Coronary artery (tissue), 2 donors: ENCODE results near the gene NXPH4.
A peak's percentile ranks its signal among the peaks of the same experiment; 100 is the strongest.

Experiments
- DNase-seq: peaks from one replicate; pipeline ENCODE4 v3.0.0-alpha.2; 2017; ENCODE audit warnings: low spot score
- H3K27ac ChIP-seq, 2 donors: fragments of 200-600 bp; sonication (generic); one replicate each; pipeline ENCODE4 v1.5.1; 2016 to 2019
- H3K4me3 ChIP-seq: fragments of 200-600 bp; sonication (generic); 2 replicates; pipeline ENCODE4 v1.5.1; 2016; ENCODE audit warnings: mild to moderate bottlenecking, moderate library complexity
- TF ChIP-seq, protein P1 (sequence below): fragments of 200-600 bp; sonication (generic); IDR thresholded peaks from one replicate; pipeline ENCODE4 v1.5.1; 2019; ENCODE audit warnings: antibody characterized with exemption

The NXPH4 gene

DNA sequence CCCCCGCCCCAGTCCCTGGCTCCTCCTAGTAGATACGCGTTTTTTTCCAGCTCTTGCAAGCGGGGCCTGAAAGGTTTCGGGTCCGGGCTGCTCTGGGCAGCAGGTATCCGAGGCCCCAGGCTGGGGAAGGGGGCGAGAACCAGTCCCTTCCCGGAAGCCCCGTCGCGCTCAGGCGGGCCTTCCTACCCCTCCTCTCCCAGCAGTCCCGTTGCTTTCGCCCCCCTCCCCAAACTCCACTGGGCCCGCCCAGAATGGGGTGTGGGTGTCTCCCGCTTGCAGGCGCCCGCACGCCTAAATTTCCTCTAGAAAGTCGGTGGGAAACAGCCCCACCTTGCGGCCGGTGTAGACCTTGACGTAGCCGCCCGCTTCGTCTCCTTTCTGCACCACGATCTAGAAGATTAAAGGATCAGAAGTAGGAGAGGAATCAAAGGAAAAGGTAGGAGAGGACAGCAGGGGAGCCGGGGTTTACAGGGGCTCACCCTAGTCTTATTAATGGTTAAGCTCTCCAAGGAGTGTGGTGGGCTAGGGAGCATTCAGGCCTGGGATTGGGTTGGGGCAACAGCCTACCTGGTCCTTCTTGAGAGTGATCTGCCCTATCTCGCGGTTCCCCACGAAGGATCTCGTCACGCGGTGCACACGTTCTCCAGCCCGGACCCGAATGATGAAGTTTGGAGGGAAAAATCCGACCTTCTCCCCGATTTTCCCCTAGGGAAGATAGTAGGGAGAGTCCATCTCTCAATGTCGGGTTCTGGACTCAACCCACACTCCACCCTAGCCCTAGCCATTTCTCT lies 27.1 kb downstream of the NXPH4 start:
- H3K27ac ChIP-seq = no peak overlapping the region
- TF ChIP-seq, protein P1, sequence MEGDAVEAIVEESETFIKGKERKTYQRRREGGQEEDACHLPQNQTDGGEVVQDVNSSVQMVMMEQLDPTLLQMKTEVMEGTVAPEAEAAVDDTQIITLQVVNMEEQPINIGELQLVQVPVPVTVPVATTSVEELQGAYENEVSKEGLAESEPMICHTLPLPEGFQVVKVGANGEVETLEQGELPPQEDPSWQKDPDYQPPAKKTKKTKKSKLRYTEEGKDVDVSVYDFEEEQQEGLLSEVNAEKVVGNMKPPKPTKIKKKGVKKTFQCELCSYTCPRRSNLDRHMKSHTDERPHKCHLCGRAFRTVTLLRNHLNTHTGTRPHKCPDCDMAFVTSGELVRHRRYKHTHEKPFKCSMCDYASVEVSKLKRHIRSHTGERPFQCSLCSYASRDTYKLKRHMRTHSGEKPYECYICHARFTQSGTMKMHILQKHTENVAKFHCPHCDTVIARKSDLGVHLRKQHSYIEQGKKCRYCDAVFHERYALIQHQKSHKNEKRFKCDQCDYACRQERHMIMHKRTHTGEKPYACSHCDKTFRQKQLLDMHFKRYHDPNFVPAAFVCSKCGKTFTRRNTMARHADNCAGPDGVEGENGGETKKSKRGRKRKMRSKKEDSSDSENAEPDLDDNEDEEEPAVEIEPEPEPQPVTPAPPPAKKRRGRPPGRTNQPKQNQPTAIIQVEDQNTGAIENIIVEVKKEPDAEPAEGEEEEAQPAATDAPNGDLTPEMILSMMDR = peak; percentile 58

DNA sequence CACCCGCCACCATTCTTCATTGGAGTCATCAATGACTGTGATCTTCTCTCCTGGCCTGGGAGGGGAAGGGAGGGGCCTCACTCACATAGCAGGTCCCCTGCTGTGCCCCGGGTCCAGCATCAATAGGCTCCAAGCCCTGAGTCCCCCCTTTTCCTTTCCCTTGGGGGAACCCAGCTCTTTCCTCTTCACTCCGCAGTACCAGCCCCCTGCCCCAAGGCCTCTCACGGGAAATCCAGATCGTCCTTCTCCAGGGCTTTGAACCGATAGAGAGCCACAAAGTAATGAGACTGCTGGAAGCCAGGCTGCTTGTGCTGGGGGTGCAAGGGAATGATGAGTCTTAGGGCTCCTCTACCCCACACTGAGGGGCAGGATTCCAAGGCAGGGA lies 27.7 kb downstream of the NXPH4 start:
- H3K4me3 ChIP-seq = no peak overlapping the region
- peak; percentile 71 for DNase-seq
- TF ChIP-seq, protein P1 = no peak
- no peak overlapping the region for H3K27ac ChIP-seq

More for the DNA sequence above, 27.1 kb downstream of the NXPH4 start:
- peak; percentile 77 for DNase-seq
- H3K4me3 ChIP-seq = peak overlapping the region; percentile 59

DNA sequence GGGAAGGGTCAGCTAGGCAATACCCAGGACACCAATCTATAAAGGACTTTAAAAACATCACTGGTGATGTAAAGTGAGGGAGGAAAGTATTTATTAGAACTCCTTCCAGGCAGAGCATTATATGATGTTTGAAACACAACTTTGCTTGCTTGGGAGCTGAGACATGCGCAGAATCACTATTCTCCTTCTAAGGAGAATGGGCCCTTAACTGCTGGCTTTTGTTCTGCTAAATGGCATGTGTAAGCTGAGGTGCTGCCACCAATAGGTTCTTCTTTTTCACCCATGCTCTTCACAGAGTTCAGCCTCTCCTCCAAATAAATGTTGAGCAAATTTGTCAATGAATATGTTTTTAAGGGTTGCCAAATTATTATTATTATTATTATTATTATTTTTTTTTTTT lies 30.4 kb downstream of the NXPH4 start:
- no peak overlapping the region for H3K4me3 ChIP-seq
- TF ChIP-seq, protein P1 = no peak
- no peak for DNase-seq
- H3K27ac ChIP-seq = no peak overlapping the region

DNA sequence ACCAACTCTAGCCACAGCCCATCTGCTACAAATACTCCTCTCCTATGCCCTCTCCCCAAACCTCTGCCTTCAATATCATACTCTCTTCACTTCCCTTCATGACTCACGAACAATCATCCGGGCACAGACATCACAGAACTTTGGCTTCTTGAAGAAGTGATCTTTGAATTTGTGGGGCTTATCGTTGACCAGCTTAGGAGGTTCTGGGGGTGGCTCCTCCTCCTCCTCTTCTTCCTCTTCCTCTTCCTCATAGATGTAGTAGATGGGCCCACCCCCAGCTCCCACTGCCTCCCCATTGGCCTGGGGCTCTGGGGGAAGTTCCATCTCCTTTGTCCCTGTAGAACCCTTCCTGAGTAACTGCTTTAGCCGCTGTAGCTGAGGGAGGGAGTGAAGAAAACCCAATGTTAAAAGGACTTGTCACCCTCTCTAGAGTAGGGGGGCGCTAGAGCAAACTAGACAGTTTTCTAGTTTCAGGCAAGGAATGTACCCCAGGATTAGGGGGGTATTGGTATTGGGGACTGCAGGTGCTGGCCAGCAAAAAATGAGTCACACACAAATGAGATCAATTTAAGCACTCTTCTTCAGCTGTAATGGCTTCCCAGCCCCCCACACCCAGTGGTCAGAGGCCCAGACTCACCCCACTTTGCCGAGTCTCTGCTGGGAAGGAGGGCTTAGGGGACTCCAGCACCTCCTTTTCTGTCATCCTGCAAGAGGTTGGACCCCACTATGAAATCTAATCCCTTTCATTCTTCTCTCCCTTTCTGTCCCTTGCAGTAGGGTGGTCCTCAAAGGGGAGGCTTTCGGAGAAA lies 32.5 kb downstream of the NXPH4 start:
- H3K4me3 ChIP-seq = no peak overlapping the region

DNA sequence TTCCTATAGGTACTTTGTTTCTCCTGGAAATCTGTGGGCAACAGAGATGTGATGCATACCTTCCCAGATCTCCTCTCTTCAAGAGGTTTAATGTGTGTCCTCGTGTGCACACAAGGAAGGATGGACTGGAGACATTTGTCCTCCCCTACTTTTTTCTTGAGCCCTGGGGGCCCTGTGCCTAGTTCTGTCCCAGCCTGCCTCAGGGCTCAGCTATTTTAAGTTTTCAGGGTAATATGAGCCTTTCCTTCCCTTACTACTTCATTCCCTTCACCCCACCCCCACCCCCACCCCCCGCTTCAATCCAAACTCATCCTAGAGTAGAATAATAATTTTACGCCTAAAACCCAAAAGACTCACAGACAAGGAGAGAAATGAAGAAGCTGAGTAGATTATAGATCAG lies 33.9 kb downstream of the NXPH4 start:
- H3K4me3 ChIP-seq = no peak overlapping the region
- no peak overlapping the region for H3K27ac ChIP-seq
- no peak for DNase-seq
- TF ChIP-seq, protein P1 = no peak

More for the DNA sequence above, 32.5 kb downstream of the NXPH4 start:
- DNase-seq = no peak
- TF ChIP-seq, protein P1 = no peak
- no peak overlapping the region for H3K27ac ChIP-seq

DNA sequence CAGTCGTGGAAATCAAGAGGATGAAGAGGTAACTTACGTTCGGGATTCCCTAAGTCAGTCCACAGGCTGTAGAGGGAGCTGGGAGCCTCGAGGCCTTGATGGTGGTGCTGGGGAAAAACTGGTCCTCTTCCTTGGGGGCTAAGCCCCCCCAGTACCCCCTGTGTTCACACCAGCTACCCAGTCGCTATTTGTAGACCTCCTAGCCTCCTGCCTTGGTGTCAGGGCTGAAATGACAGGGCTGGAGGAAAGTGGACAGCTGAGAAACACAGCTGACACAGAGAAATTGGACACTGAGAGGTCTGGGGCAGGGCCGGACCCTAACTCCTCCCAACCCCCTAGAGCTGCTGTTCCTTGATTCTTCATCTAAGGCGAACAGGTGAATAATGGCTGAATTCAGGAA lies 34.4 kb downstream of the NXPH4 start, which contains the start of gene STAC3:
Gene STAC3, minus strand, starts transcription at position 232 of the 400 bp plus-strand sequence. CDS start 1,551 bp downstream, outside the sequence.
- no peak for DNase-seq
- Histone ChIP-seq H3K27ac (no peak within 1 kb of the TSS), H3K4me3 (no peak within 1 kb of the TSS)
- TF ChIP-seq, protein P1 = no peak
